G401.6 (cell line): ENCODE data around the gene STOM.

Source experiments
- FAIRE-seq: peaks from 2 replicates; lab custom pipeline; 2012; peaks lifted over from hg19 to GRCh38; lab: Jason Lieb, UNC

STOM gene

GRCh38 chr9:121345070-121345469, 25.0 kb downstream of the STOM start:
- FAIRE-seq = no peak

DNA sequence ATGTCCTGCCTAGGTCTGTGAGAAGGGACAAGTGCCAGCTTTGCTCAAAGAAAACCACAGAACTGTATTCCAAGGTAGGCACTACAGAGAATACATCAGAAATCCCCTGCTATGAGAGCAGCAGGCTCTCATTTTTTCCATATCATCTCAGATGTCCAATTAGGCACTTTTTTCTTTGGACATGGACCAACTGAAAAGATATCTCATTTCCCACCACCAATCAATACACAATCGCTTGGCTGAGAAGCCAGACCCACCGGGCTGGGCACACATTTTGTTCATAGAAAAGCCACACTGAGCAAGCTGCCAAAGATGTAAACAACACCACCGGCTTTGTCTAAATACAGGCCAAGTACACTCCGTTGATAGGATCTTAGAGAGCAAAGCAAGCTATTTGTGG, 25.9 kb downstream of the STOM start:
- FAIRE-seq = no peak

- FAIRE-seq = no peak
These were observed 29.2 kb downstream of the STOM start for GRCh38 chr9:121340676-121341392.

DNA sequence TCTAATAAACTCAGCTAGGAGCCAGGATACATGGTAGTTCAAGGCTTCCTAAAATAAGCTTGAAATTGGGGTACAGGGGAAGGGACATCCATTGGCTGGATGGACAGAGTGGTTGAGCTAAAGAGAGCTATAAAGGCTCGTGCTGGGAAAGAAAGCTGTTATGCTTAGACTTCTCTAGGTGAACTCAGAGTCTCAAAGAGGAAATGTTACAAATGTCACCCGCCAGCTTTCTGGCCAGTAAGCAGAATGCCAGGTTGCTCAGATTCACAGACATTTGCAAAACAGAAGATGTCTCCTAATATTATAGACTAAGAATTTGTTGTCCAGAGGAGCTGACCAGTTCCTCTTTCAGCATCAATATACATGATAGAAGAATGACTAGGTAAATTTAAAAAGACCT, 30.6 kb downstream of the STOM start:
- FAIRE-seq = no peak

- no peak for FAIRE-seq
These were observed 33.4 kb downstream of the STOM start for GRCh38 chr9:121336665-121337064.

DNA sequence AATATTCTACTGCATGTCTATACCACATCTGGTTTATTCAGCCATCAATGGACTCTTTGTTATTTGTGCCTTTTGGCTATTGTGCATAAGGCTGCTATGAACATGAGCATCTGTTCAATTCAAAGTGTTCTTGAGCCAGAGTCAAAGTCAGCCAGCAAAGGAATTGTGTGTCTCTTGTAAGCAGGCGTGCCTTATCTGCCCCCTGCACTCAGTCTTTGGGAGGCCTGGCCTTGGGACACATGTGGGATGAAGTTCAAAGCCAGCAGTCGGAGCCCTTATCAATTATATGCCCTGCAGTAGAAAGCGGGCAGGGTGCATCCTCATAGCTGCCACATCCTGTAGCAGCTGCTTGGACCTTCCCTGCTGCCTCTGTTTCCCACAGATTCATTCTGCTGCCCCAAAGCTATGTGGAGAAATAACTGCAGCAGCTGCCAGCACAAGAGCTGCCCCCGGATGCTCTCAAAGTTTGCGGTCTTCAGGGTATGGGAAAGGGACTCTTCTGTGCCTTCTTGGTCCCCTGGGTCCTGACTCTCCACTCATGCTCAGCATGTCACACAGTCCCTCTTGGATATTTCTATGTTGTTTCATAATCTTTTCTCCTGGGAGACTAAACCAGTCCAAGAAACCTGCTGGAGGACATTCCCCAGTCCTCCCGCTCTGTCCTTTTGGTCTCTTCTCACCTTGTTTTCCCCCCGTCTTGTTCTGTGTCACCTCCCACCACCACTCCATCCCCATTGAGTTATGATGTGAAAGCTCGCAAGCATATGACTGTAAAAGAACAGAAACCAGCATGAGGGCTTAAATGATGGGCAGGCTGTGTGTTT, 35.9 kb downstream of the STOM start:
- FAIRE-seq = no peak

- FAIRE-seq = no peak
These were observed 37.9 kb downstream of the STOM start for GRCh38 chr9:121331992-121332685.

DNA sequence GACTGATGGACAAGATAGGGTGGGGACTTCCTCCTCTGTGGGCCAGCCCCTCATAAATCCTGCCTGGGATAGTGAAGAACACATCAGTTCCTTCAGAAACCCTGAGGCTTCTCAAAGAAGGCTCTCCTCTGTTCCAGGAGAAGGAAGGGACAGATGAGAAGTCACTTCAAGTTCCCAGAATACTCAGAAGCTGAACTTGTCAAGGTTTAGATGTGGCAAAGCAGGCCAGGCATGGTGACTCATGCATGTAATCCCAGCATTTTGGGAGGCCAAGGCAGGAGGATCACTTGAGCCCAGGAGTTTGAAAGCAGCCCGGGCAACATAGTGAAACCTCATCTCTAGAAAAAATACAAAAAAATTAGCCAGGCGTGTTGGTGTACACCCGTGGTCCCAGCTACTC, 38.5 kb downstream of the STOM start:
- FAIRE-seq = no peak

DNA sequence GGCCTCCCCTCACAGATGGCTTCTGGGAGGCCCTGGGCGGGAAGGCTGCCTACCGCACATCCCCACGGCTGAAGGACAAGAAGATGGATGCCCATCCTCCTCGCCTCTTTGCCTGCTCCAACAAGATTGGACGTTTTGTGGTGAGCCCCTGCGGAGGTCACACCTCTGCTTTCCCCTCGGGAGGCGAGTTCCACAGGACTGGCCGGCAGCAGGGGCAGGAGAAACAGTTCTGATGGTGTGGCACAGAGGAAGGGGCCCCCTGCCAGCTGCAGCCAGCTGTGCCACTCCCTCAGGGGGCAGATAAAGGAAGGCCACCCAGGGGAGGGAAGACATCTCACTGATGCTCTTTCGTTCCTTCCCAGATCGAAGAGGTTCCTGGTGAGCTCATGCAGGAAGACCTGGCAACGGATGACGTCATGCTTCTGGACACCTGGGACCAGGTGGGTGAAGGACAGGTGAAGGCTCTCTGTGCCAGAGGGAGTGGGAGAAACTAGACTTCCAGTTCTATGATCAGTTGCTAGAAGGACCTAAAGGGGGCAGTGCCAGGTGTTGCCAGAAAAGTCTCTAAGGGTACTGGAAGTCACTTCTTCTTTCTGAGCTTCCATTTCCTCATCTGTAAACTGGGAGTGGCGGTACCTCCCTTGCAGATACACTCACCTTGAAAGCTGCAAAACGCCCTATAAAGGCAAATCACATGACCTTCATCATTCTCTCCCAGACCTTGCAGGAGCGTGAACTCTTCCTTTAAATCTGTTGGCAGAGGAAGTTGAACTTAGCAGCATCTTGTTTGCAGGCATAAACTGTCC, 41.0 kb downstream of the STOM start:
- no peak for FAIRE-seq

DNA sequence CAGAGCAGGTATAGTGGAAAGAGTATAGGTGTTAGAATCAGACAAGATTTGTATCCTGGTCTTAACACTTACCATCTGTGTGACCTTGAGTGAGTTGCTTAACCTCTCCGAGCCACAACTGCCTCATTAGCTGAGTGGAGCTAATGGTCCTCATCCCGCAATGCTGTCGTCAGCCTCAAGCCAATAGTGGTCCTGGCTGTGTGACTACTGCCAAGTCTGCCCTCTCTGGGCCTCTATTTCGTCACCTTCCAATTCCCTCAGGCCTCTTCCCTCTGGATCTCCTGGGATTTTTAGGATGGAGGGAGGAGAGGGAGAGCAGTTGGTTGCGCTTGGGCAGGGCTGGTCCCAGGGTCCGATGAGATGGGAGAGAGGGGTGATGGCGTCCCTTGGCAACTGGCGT, 41.6 kb downstream of the STOM start:
- no peak for FAIRE-seq

DNA sequence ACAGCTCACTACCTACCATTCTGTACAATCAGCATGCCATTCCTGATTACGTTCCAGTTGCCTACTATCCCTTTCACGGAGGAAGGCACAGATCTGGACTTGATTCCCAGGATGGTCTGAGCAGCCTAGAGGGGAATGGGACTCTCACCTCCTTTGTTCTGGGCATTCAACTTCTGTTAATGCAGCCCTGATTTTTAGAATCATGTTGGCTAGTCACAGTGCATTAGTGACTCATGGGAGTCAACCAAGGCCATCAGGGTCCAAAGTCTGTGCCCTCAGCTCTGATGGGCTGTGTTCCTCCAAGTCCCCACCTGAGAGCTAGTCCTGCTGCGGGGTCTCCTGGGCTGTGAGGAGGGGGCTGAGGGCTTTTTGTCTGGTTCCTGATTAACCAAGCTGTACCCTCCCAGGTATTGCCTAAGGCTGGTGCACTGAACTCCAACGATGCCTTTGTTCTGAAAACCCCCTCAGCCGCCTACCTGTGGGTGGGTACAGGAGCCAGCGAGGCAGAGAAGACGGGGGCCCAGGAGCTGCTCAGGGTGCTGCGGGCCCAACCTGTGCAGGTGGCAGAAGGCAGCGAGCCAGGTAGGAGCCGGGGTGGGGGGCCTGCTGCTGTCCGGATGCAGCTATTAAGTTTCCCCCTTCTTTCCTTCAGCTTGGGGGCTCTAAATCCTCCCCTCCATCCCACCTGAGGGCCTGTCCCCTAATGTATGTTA, 43.0 kb downstream of the STOM start:
- FAIRE-seq = no peak

- FAIRE-seq = no peak
These were observed 43.8 kb downstream of the STOM start for GRCh38 chr9:121326130-121326838.

DNA sequence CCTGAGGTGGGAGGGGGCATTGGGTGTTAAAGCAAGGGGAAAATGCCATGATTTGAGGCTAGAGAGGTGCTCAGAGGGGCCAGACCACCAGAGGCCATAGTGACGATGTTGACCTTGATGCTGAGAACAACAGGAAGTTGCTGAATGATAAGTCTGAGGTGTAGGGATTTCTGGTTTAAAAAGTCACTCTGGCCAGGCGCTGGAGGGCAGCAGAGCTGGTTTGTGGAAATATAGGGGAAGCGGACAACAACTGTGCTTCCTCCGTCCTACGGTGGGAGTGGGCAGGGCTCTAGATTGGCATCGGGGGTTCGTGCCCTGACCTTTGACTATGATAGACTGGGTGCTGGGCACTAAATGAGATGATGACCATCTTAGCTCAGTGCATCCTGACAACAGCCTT, 44.7 kb downstream of the STOM start:
- FAIRE-seq = no peak

- FAIRE-seq = no peak
These were observed 45.3 kb downstream of the STOM start for GRCh38 chr9:121324755-121325154.

DNA sequence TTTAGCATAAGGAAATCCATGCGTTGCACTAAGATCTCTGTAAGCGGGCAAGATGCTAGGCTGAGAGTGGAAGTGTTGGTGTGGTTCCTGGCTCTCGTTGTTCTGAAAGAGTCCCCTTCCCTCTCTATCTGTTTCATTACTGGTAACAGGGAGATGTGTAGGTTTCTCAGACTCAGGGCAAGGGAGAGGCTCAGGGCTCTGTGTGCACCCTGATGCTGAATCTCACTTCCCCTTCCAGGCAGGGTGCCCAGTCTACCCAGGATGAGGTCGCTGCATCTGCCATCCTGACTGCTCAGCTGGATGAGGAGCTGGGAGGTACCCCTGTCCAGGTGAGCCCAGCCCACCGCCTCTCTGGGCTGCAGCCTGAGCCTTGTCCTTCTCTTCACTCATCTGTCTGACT, 45.7 kb downstream of the STOM start:
- FAIRE-seq = no peak

DNA sequence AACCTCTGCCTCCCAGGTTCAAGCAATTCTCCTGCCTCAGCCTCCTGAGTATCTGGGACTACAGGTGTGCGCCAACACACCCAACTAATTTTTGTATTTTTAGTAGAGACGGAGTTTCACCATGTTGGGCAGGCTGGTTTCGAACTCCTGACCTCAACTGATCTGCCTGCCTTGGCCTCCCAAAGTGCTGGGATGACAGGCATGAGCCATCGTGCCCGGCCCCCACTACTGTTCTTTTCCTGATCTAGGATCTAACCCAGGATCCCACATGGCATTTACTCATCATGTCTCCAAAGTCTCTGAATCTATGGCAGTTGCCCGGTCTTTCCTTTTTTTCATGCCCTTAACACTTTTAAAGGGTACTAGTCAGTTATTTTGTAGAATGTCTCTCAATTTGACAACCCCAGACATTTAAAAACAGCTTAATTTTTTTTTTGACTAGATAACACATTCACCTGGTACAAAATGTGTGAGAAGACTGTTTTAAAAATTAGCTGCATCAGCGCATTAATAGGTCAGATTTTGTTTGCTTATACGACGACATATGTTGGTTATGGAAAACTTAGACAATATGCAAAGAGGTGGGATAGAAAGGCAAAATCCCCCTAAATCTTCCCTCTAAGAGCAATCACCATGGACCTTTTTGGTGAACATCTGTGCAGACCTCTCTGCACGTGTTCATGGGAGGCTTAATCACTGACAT, 46.5 kb downstream of the STOM start:
- no peak for FAIRE-seq

- no peak for FAIRE-seq
These were observed 47.2 kb downstream of the STOM start for GRCh38 chr9:121322737-121323448.

GRCh38 chr9:121322037-121322736, 47.9 kb downstream of the STOM start:
- no peak for FAIRE-seq

- no peak for FAIRE-seq
These were observed 49.0 kb downstream of the STOM start for GRCh38 chr9:121321016-121321503.
